ENCODE results near the gene KAT7.
"Not testable (repeated sequence)": the region's sequence is repeated elsewhere in the genome, so short reads cannot be mapped to it uniquely, and the experiment has no call there.

Gene KAT7

GRCh38 chr17:49788478-49789242, at the start of gene KAT7:
Gene KAT7, plus strand, starts transcription at chr17:49788681. Its CDS starts 154 bp downstream, at chr17:49788835.
- DNase-seq (ENCODE audit: low read depth in 2 of 3, low spot score in 2 of 3): peak; percentile 88 to 96 (median 95)

- peak in 2 of 3 experiments; percentile 59 to 69 for DNase-seq (ENCODE audit: low read depth in 2 of 3, low spot score in 2 of 3)
These were observed 48.7 kb upstream of the KAT7 start for GRCh38 chr17:49739641-49740271.

- DNase-seq (ENCODE audit: low read depth in 2 of 3, low spot score in 2 of 3): no peak
These were observed 47.3 kb upstream of the KAT7 start for GRCh38 chr17:49741009-49741691.

- no peak for DNase-seq (ENCODE audit: low read depth in 2 of 3, low spot score in 2 of 3)
These were observed 46.8 kb upstream of the KAT7 start for GRCh38 chr17:49741692-49742076.

GRCh38 chr17:49742166-49742638, 46.3 kb upstream of the KAT7 start:
- DNase-seq (ENCODE audit: low read depth in 2 of 3, low spot score in 2 of 3): no peak

- no peak for DNase-seq (ENCODE audit: low read depth in 2 of 3, low spot score in 2 of 3)
These were observed 43.0 kb upstream of the KAT7 start for GRCh38 chr17:49745175-49746139.

GRCh38 chr17:49746791-49747490, 41.5 kb upstream of the KAT7 start:
- DNase-seq (ENCODE audit: low read depth in 2 of 3, low spot score in 2 of 3): no peak

GRCh38 chr17:49747632-49748031, 40.8 kb upstream of the KAT7 start:
- no peak for DNase-seq (ENCODE audit: low read depth in 2 of 3, low spot score in 2 of 3)

- no peak for DNase-seq (ENCODE audit: low read depth in 2 of 3, low spot score in 2 of 3)
These were observed 40.3 kb upstream of the KAT7 start for GRCh38 chr17:49748223-49748622.

- DNase-seq (ENCODE audit: low read depth in 2 of 3, low spot score in 2 of 3): peak in 1 of 3 experiments; percentile 32
These were observed 39.7 kb upstream of the KAT7 start for GRCh38 chr17:49748791-49749190.

GRCh38 chr17:49749730-49750129, 38.8 kb upstream of the KAT7 start:
- no peak for DNase-seq (ENCODE audit: low read depth in 2 of 3, low spot score in 2 of 3)

- no peak for DNase-seq (ENCODE audit: low read depth in 2 of 3, low spot score in 2 of 3)
These were observed 36.0 kb upstream of the KAT7 start for GRCh38 chr17:49752508-49752907.

GRCh38 chr17:49753959-49754391, 34.5 kb upstream of the KAT7 start:
- DNase-seq (ENCODE audit: low read depth in 2 of 3, low spot score in 2 of 3): no peak

- no peak for DNase-seq (ENCODE audit: low read depth in 2 of 3, low spot score in 2 of 3)
These were observed 32.7 kb upstream of the KAT7 start for GRCh38 chr17:49755663-49756283.

GRCh38 chr17:49756323-49757150, 31.9 kb upstream of the KAT7 start:
- DNase-seq (ENCODE audit: low read depth in 2 of 3, low spot score in 2 of 3): no peak

GRCh38 chr17:49757151-49757777, 31.2 kb upstream of the KAT7 start:
- no peak for DNase-seq (ENCODE audit: low read depth in 2 of 3, low spot score in 2 of 3)

- not testable (repeated sequence) for DNase-seq (ENCODE audit: low read depth in 2 of 3, low spot score in 2 of 3)
These were observed 29.9 kb upstream of the KAT7 start for GRCh38 chr17:49758464-49759010.

GRCh38 chr17:49759203-49759602, 29.3 kb upstream of the KAT7 start:
- DNase-seq (ENCODE audit: low read depth in 2 of 3, low spot score in 2 of 3): no peak

All from activated CD8-positive, alpha-beta memory T cell treated with anti-CD3 and anti-CD28 coated beads for 48 hours (primary cell).